GM12878 (cell line): ENCODE measurements around the gene PRR5.

Experiments used
- NR2C2 ChIP-seq: IDR thresholded peaks from 2 replicates; pipeline ENCODE4 v1.6.1; 2011; ENCODE audit warnings: borderline replicate concordance, low read depth; ENCODE audit not compliant: control insufficient read depth, insufficient read length
- POLR2A ChIP-seq: IDR thresholded peaks from 2 replicates; pipeline ENCODE4 v1.6.1; 2011; ENCODE audit warnings: low read depth, mild to moderate bottlenecking, low read length
- RAD21 ChIP-seq: IDR thresholded peaks from 2 replicates; pipeline ENCODE4 v1.6.1; 2011; ENCODE audit warnings: mild to moderate bottlenecking, low read depth, low read length, moderate library complexity; ENCODE audit not compliant: insufficient read depth

GRCh38 chr22:44735518-44736428 lies 33.8 kb downstream of the PRR5 start:
- TF ChIP-seq NR2C2 (no peak), POLR2A (no peak), RAD21 (peak; percentile 90)
